GM21825 (cell line): ENCODE results near the gene GMEB2.
"Not testable (repeated sequence)": the region's sequence is repeated elsewhere in the genome, so short reads cannot be mapped to it uniquely, and the experiment has no call there.

Source experiments
- ATAC-seq: cut with Tn5 transposase; IDR thresholded peaks from one replicate; pipeline ENCODE4 v1.9.1; 2021; ENCODE audit warnings: mild to moderate bottlenecking, moderate library complexity; ENCODE audit not compliant: unreplicated experiment

Gene GMEB2

DNA sequence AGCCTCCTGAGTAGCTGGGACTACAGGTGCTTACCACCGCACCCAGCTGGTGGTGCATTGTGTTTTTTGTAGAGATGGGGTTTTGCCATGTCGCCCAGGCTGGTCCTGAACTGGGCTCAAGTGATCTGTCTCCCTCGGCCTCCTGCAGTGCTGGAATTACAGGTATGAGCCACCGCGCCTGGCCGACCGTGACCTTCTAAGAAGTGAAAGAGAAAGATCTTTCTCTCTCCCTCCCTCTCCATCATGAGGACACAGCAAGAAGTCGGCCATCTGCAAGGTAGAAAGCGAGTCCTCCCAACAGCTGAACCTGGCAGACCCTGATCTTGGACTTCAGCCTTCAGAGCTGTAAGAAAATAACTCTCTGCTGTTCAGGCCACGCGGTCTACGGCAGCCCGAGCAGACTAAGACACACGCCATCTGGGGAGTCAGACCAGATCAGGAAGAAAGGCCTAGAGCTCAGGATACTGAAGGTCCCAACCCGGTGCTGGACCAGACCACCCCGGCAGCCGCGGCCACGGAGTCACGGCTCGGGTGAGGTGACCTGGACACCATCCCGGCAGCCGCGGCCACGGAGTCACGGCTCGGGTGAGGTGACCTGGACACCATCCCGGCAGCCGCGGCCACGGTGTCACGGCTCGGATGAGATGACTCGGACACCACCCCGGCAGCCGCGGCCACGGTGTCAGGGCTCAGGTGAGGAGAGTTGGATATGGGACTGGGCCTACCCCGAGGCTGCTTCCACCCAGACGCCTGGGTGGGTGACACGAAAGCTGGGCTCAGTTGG is 9.6 kb downstream of the GMEB2 start:
- no peak for ATAC-seq

- not testable (repeated sequence) for ATAC-seq
These were observed 12.9 kb downstream of the GMEB2 start for GRCh38 chr20:63613863-63614594.

DNA sequence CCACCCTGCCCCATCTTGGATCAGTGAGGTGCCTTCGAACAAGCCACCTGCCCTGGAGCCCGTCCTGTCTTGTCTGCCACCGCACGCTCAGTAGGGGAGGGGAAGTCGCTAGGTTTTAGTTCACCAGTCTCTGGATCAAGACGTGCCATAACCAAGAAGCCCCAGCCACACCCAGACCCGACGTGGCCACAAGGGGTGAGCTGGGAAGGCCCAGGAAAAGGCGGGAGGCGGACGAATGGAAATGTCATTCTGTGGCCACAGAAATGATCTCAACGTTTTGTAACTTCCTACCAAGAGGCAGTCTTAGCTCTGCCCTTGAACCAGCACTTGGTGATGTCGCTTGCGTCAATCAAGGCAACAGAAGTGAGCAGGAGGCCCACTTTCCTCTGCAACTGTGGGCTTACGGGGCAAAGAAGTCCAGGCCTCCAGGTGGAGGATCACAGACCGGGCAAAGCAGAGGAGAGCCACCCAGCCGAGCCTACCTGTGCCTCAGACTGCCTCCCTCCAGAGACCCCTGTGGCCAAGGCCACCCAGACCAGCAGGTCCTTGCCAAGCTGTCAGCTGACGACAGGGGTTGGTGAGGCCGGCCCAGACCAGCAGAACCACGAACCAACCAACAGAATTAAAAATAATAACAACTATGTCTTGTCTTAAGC is 14.5 kb downstream of the GMEB2 start:
- no peak for ATAC-seq

DNA sequence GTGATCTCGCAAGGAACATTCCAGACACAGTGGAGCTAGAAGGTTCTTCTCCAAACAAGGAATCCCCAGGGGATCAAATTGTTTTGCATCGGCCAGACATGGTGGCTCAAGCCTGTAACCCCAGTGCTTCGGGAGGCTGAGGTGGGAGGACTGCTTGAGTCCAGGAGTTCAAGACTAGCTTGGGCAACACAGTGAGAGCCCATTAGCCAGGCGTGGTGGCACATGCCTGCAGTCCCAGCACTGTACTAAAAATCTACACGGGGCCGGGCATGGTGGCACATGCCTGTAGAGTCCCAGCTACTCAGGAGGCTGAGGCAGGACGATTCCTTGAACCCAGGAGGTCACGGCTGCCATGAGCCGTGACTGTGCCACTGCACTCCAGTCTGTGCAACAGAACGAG is 15.3 kb downstream of the GMEB2 start:
- no peak for ATAC-seq

- no peak for ATAC-seq
These were observed 16.1 kb downstream of the GMEB2 start for GRCh38 chr20:63610581-63611435.

GRCh38 chr20:63606686-63607085 is 20.2 kb downstream of the GMEB2 start:
- ATAC-seq, result no peak

DNA sequence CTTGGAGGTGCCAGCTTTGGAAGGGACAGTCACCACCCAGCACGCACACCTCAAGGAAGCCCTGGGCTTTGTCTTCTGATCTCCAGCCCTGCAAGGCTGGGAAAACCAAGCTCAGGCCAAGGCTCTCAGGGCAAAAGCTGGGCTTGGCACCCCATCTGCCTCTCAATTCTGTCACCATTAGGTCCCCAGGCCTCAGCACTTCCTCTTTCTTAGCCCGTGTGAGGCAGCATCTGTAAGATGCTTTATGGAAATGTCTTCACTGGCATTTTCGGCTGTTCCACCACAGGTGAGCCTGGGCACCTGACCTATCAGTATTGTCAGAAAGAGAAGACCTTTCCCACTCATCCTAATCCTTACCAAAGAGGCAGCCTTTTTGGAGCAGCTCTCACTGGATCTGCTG is 24.6 kb downstream of the GMEB2 start:
- no peak for ATAC-seq

GRCh38 chr20:63601679-63602078 is 25.2 kb downstream of the GMEB2 start:
- ATAC-seq, result not testable (repeated sequence)

DNA sequence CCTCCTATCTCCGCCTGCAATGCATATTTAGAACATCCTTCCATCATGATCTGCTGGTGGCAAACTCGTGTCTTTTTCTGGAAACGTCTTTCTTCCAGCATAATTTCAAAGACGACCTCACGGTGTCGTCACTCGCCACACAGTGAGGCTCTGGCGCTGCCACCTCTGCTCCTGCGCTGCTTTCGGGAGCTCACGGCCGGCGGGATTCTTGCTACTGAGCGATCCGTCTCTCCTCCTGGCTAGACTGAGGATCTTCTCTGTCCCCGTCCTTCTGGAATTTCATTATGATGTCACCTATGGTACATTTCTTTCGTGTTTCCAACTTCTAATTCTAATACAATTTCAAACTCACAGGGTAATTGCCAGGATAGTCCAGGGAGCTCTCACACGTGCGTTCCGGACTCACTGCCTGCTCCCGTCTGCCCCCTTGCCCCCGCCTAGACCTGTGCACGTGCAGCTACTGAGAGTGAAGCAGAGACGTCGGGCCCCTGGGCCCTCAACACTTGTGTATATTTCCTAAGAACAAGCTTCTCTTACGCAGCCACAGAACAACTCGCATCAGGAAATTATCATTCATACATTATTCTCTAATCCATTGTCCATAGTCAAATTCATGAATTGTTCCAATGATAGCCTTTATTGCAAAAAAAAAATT is 27.4 kb downstream of the GMEB2 start:
- ATAC-seq, result no peak

- no peak for ATAC-seq
These were observed 28.2 kb downstream of the GMEB2 start for GRCh38 chr20:63598479-63599395.

DNA sequence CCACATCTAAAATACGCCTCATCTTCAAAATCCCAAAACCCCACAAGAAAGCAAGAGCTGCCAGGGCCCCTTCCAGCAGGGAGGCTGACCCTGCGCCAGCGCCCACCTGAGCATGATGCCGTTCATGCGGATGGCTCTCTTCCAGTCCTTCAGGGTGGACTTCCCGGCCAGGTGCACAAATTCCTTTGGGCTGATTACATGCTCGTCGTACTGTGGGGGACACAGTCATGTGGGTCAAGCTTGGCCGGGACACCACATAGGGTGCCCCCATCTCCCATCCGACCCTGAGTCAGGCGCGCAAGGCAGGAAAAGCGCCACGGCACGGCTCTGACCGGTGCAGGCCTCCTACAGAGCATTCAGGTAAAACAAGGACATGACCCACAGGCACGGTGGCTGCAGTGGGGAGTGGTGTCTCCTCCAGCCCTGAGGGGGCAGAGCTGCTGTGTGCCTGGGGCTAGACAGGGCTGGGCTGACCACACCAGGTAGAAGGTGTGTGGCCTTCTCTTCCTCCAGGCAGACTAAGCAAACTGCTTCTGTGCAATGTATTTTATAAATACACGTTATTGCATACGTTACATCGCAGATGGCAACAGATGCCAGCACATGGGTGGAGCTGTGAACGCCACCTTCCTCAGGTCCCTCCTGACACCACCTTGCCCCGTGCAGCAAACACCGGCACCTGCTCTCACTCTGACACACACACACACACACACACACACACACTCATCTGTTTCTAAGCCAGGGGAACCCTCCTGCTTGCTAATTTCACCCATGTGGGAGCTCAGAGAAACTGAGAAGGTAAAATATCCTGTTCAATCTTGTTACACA is 29.0 kb downstream of the GMEB2 start:
- ATAC-seq, result no peak

DNA sequence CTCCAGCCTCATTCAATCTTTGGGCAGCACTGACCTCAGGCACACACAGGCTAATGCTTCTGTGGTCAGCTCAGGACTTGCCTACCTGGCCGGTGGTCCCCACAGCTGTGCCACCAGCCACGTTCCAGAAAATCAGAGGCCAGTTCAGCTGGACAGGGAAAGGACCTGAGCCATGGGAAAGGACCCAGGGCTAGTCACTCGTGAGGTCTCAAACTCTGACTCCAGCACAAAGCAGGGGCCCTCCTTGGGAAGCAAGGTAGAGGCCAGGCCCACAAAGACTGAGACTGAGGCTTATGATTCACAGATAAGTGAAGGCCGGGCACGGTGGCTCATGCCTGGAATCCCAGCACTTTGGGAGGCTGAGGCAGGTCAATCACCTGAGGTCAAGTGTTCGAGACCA is 30.5 kb downstream of the GMEB2 start:
- no peak for ATAC-seq

GRCh38 chr20:63595416-63596127 is 31.3 kb downstream of the GMEB2 start:
- ATAC-seq, result no peak

- ATAC-seq, result no peak
These were observed 32.8 kb downstream of the GMEB2 start for GRCh38 chr20:63594043-63594561.

DNA sequence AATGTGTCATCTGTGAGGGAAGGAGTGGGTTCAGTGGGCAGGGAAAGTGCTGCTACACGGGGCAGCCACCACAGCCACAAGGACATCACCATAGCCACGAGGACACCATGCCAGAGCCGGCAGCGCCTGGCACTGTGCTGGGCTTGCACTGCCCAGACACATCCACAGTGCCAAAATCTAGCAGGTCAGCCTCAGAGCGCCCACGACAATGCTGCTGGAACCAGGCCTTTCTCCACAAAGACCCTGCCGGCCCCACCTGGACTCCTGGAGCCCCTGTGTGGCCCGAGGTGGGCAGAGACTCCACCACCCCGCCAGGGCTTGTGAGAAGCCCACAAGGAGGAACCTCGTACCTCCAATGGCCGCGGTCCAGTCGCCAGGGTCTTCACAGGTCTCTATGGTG is 34.2 kb downstream of the GMEB2 start:
- no peak for ATAC-seq

DNA sequence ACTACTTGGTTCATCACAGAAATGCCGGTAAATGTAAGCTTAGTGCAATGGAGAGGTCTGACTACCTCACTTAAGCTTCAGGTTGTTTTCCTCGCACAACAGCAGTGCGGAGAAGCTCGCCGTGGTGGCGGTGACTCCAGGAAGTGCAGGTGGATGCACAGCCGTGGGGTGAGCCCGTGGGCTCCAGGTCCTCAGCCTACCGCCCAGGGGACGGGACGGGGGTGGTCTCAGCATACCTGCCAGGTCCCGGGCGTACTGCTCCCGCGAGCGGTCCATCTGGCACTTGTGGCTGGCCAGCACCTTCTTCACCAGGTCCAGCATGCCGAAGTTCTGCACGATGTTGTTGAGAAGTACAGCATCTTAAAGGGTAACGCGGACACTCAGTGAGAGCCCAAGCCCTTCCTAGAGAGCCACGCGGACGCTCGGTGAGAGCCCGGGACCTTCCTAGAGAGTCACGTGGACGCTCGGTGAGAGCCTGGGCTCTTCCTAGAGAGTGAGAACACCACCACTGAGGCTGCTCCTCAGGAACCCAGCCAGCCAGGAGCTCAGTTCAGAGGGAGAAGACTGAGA is 35.0 kb downstream of the GMEB2 start:
- ATAC-seq, result no peak

DNA sequence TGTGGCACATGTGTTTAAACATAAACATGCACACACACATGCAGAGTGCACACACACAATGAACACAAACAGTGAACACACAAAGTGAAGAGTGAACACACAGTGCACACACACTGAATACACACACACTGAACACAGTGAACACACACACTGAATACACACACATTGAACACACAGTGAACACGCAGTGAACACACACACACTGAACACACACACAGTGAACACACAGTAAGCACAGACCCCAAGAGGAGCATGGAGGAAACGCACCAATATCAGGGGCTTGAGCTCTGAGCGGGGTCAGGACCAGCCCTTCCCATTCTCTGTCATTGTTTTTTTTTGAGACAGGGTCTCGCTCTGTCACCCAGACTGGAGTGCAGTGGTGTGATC is 35.8 kb downstream of the GMEB2 start:
- no peak for ATAC-seq
